WERI-Rb-1 (cell line): ENCODE data around the gene RANBP3.
"Not testable (repeated sequence)": the region's sequence is repeated elsewhere in the genome, so short reads cannot be mapped to it uniquely, and the experiment has no call there.

ENCODE experiments used
- DNase-seq: peaks from one replicate; pipeline ENCODE4 v3.0.0-alpha.2; 2020
- H3K27ac ChIP-seq: fragments of 250-450 bp; sonication (Bioruptor Pico); 2 replicates; pipeline ENCODE4 v1.5.1; 2020; ENCODE audit warnings: mild to moderate bottlenecking, moderate library complexity
- H3K27me3 ChIP-seq: fragments of 250-450 bp; sonication (Bioruptor Pico); 2 replicates; pipeline ENCODE4 v1.5.1; 2021; ENCODE audit warnings: mild to moderate bottlenecking, low read depth, moderate library complexity; ENCODE audit not compliant: insufficient read depth, severe bottlenecking
- H3K36me3 ChIP-seq: fragments of 250-450 bp; sonication (Bioruptor Pico); 2 replicates; pipeline ENCODE4 v1.5.1; 2020; ENCODE audit warnings: mild to moderate bottlenecking, moderate library complexity
- H3K4me3 ChIP-seq: 2 replicates; pipeline ENCODE4 v1.5.1; 2011; ENCODE audit warnings: low read depth, mild to moderate bottlenecking, control low read depth, low read length
- H3K9me3 ChIP-seq: fragments of 250-450 bp; sonication (Bioruptor Pico); 2 replicates; pipeline ENCODE4 v1.5.1; 2021; ENCODE audit warnings: mild to moderate bottlenecking, moderate library complexity; ENCODE audit not compliant: severe bottlenecking
- TF ChIP-seq, protein P1 (sequence below): IDR thresholded peaks from 2 replicates; pipeline ENCODE4 v1.5.1; 2011; ENCODE audit warnings: low read depth, mild to moderate bottlenecking, control low read depth, inconsistent platforms, low read length

RANBP3 gene

DNA sequence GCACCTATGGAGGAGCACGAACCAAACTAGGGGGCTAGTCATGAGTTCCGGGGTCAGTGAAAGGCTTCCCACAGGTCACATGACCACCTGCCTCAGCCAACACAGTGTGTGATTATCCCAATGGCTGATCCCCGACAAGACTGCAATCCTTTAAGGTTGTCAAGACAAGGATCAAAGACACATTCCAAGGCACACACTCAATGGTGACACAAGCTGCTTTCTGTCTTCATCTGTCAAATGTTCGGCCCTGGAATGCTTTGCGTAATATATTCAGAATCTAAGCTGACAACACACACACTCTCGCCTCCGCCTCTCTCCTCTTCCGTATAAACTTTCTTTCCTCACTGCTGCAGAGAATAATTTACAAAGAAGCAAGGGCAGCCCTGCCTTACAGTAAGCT is 11.7 kb downstream of the RANBP3 start:
- peaks cover 48% of the 10 kb centered on the region for H3K36me3 ChIP-seq
- H3K9me3 ChIP-seq, result no peaks in the 10 kb centered on the region
- no peaks in the 10 kb centered on the region for H3K27me3 ChIP-seq
- peak; percentile 32 for DNase-seq
- TF ChIP-seq, protein P1, sequence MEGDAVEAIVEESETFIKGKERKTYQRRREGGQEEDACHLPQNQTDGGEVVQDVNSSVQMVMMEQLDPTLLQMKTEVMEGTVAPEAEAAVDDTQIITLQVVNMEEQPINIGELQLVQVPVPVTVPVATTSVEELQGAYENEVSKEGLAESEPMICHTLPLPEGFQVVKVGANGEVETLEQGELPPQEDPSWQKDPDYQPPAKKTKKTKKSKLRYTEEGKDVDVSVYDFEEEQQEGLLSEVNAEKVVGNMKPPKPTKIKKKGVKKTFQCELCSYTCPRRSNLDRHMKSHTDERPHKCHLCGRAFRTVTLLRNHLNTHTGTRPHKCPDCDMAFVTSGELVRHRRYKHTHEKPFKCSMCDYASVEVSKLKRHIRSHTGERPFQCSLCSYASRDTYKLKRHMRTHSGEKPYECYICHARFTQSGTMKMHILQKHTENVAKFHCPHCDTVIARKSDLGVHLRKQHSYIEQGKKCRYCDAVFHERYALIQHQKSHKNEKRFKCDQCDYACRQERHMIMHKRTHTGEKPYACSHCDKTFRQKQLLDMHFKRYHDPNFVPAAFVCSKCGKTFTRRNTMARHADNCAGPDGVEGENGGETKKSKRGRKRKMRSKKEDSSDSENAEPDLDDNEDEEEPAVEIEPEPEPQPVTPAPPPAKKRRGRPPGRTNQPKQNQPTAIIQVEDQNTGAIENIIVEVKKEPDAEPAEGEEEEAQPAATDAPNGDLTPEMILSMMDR, result no peak
- no peak overlapping the region for H3K27ac ChIP-seq
- H3K4me3 ChIP-seq, result no peak overlapping the region

DNA sequence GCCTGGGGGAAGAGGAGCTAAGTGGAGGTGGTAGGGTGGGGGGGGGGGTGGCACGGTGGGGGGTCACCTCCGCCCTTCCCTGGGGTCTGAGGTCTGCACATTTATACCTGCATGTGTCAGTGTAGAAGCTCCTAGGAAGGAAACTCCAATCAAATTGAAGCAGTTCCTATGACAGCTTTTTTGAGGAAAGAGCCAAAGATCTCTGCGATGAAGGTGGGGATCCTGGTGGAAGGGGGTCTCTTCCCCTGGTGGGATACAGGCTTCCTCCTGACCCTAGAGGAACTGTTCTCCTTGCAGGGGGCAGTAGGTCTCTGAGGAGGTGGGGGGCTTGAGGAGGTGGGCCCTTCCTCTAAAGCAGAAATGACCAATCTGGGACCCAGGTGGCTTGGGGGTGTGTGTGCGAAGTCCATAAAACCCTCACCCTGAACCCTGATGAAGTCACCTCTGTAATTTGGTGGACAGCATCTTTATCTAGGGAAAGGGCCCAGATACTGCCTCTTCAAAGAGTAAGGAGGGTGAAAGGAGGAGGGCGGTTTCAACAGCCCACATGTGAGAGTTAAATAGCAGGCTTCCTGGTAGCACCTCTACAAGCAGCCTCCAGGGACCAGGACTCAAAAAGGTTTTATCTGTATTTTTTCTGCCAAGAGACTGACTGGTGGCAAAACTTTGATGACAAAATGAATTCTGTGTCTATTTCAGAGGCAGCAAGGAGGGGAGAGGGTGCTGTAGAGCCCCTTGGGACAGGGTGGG is 12.9 kb downstream of the RANBP3 start:
- TF ChIP-seq, protein P1, result no peak

DNA sequence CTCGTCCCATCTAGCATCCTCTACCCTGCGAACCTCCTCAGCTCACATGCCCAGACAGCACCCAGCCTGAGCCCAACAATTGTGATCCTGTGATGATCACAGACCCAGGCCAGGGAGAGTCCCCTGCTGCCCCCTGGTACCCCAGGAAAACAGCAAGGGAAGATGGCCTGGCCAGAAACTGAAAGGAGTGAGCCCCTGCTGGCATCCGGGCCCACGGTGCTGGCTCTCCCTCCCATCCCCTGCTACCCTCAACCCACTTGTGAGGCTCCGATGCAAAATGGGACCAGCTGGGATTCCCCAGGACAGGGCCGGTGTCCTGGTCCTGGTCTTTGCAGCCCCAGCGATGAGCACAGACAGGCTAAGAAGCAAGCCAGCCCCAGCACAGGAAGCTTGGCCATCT is 14.1 kb downstream of the RANBP3 start:
- H3K9me3 ChIP-seq, result no peaks in the 10 kb centered on the region
- H3K27me3 ChIP-seq, result no peaks in the 10 kb centered on the region
- DNase-seq, result no peak
- TF ChIP-seq, protein P1, result no peak
- H3K27ac ChIP-seq, result no peak overlapping the region
- peaks cover 34% of the 10 kb centered on the region for H3K36me3 ChIP-seq
- H3K4me3 ChIP-seq, result no peak overlapping the region

More for the DNA sequence above, 12.9 kb downstream of the RANBP3 start:
- peaks cover 44% of the 10 kb centered on the region for H3K36me3 ChIP-seq
- no peaks in the 10 kb centered on the region for H3K27me3 ChIP-seq
- no peak overlapping the region for H3K4me3 ChIP-seq
- H3K9me3 ChIP-seq, result no peaks in the 10 kb centered on the region
- H3K27ac ChIP-seq, result no peak overlapping the region
- DNase-seq, result no peak

DNA sequence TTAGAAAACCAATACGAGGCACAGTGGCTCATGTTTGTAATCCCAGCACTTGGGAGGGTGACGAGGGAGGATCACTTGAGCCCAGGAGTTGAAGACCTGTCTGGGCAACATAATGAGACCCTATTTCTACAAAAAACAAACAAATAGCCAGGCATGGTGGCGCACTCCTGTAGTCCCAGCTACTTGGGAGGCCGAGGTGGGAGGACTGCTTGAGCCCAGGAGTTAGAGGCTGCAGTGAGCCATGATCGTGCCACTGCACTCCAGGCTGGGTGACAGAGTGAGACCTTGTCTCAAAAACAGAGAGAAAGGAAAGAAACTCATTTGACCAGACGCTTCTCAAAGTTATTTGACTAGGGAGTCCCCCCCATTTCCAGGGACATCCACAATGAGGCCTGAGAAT is 14.7 kb downstream of the RANBP3 start:
- not testable (repeated sequence) for H3K27me3 ChIP-seq

DNA sequence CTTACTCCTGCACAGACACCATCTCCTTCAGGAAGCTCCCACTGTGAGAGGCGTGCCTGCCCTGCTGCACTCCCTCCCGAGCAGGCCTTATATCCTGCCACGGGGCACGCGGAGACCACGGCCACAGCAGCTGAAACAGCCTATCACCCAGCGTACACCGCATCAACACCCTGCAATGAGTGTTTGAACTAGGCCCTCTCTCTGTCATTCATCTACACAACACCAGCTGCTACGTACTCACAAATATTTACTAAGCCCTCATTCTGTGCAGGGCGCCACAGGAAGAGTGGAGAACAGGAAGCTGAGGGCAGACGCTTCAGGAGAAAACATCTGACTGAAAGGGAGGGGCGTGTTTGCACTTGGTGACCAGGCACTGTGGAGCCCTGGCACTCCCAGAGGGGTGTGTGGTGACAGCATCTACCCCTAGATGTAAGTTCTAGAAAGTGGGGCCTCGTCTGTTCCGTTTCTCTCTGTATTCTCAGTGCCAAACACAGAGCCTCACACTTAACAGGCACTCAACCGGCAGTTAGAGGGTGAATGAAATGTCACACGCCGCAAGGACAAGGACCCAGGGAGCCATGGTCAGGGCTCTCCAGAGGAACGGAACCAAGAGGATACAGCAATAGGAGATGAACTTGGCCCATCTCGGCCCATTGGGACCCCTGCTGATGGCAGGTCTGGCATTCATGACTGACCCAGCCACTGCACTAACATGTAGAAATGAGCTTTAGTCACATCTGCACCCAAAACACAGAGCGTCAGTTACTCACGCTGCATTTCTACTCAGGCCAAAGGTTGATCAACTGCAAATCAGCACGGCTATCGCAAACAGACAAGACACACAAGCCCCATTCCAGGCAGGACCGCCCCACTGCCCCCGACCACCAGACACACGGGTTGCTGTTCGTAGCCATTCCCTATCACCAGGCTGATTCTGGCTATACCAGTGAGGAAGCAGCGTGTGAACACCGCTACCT is 15.7 kb downstream of the RANBP3 start:
- Histone ChIP-seq H3K9me3 (no peaks in the 10 kb centered on the region), H3K27me3 (no peaks in the 10 kb centered on the region), H3K4me3 (no peak overlapping the region), H3K36me3 (peaks cover 28% of the 10 kb centered on the region), H3K27ac (no peak overlapping the region)
- no peak for DNase-seq
- TF ChIP-seq, protein P1, result no peak

More for the DNA sequence above, 14.7 kb downstream of the RANBP3 start:
- not testable (repeated sequence) for H3K4me3 ChIP-seq, H3K27ac ChIP-seq, H3K9me3 ChIP-seq
- peak; percentile 23 for DNase-seq
- H3K36me3 ChIP-seq, result peaks cover 32% of the 10 kb centered on the region

DNA sequence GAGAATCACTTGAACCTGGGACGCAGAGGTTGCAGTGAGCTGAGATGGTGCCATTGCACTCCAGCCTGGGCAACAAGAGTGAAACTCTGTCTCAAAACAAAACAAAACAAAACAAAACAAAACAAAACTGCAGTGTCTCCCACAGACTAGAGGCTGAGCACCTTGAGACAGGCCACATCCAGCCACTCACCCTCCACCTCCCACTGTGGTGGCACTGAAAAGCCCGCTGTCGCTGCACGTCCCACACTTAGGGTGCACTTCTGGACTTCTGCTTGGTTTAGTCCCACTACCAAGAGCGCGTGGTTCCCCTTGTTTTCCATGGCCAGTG is 16.3 kb downstream of the RANBP3 start:
- DNase-seq, H3K4me3 ChIP-seq, H3K9me3 ChIP-seq, H3K27me3 ChIP-seq, H3K27ac ChIP-seq: not testable (repeated sequence)
- peaks cover 24% of the 10 kb centered on the region for H3K36me3 ChIP-seq
